HG02884 (cell line): ENCODE measurements around the gene VDR.
"Not testable (repeated sequence)": the region's sequence is repeated elsewhere in the genome, so short reads cannot be mapped to it uniquely, and the experiment has no call there.

ENCODE experiments used
- ATAC-seq: cut with Tn5 transposase; IDR thresholded peaks from one replicate; pipeline ENCODE4 v1.9.1; 2021; ENCODE audit warnings: mild to moderate bottlenecking, moderate library complexity; ENCODE audit not compliant: unreplicated experiment

The VDR gene

DNA sequence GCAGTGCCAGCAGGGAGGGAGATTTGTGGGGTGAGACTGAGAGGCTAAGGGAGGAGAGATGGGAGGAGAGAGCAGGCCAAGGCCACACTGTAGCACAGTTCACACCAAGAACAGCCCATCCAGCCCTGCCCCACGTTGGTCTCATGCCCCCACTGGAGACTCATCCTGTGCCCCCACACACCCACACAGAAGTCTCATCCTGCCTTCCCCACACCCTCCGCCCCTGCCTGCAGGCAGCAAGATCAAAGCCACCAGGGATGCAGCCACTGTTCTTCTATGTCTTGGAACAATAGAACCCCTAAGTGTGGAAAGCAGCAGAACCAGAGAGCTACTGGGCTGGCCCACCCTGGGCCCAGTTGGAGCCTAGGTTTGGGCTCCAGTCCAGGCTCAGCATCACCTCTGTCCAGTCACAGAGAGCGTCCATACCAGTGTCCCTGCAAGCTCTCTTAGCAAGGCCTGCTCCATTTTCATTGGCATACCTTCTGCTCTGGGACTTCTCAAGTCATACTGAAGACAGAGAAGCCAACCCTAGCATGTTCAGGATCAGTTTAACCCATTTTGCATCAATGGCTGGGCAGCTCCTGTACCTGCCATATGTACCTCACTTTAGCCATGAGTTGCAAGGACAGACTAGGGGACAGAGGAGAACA, 53.4 kb downstream of the VDR start:
- no peak for ATAC-seq

GRCh38 chr12:47850153-47851084, 54.4 kb downstream of the VDR start:
- no peak for ATAC-seq

DNA sequence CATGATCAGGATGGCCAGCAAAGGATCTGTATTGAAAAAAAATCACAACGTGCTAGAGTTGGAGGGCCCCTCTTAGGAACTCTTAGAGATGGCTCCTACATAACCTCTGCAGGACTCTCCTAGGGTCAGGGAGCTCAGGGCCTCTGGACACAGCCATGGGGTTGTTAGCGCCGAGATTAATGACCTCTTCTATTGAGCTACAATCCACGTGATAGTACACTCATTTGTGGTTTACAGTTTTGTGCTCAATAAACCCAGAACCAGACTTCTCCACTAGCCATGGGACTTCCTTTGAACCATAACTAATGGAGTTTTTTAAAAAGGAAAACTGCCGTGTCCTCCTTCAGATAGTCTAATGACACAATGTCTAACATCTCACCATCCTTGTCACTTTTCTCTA, 55.5 kb downstream of the VDR start:
- no peak for ATAC-seq

- no peak for ATAC-seq
Measured at GRCh38 chr12:47848853-47849252, 55.9 kb downstream of the VDR start.

DNA sequence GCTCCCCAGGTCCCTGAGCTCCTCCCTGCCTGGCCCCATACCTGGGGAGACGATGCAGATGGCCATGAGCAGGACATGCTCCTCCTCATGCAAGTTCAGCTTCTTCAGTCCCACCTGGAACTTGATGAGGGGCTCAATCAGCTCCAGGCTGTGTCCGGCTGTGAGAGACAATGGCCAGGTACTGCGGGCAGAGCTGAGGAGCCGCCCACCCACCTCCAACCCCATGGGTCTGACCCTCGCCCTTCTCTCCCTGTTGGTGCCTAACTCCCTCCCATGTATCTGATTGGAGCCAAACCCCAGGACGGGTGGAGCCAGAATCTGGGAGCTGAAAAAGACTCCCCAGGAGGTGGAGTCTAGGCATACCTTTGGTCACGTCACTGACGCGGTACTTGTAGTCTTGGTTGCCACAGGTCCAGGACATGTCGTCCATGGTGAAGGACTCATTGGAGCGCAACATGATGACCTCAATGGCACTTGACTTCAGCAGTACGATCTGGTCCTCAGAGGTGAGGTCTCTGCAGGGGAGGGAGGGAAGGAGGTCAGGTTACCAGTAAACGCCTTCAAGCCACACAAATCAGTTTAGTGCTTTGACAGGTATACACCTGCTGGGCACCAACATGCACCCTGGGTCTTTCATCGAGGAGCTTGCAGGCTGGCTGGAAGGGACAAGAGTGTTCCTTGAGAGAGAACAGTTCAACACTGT, 58.3 kb downstream of the VDR start:
- ATAC-seq = no peak

DNA sequence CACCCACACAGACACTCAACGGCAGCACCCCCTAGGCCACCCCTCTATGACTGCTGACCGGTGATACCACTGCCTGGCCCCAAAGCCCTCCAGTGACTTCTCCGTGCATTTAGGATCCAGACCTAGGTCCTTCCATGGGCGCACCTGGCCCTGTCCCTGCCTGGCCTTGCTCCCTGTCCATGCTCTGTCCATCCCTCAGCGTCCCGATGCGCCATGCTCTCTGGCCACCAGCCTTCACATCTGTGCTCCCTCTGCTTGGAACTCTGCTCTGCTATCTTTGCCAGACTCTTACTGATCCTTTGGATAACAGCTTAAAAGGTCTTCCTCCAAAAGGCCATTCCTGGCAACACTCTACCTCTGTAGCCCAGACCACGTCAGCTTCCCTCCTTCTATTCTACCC, 59.7 kb downstream of the VDR start:
- no peak for ATAC-seq

- ATAC-seq = no peak
Measured at GRCh38 chr12:47844264-47845019, 60.4 kb downstream of the VDR start.

DNA sequence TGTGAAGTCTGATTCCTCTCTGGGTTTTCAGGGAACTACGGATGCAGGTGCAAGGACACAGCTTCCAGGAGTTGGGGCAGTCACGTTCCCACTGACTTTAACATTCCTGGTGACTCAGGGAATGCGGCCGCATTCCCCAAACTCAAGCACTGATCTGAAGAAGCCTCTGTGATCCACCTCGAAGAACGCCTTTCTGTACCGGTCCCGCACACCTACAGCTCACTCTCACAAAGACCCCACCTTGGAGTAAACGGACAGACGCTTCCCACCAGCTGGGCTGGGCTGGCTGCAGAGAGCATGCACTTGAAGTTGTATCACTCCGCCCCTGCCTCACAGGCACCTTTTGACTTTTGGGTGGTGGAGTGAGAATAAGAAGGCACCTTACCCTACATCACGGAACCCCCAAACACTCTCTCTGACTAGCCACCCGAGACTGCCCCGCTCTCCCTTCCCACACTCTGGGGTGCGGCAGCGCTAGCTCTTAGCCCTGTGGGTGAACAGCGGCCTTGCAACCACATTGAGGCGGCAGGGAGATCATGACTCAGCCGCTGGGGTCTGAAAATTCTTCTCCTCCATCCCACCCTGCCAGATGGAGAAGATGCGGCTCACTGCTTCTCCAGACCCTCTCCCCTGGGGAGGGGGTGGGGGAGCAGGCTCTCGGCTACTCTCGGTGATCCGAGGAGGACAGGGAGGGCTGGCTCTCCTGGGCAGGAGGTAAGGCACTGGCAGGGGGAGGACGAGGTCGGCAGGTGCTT, 61.4 kb downstream of the VDR start:
- ATAC-seq = no peak

DNA sequence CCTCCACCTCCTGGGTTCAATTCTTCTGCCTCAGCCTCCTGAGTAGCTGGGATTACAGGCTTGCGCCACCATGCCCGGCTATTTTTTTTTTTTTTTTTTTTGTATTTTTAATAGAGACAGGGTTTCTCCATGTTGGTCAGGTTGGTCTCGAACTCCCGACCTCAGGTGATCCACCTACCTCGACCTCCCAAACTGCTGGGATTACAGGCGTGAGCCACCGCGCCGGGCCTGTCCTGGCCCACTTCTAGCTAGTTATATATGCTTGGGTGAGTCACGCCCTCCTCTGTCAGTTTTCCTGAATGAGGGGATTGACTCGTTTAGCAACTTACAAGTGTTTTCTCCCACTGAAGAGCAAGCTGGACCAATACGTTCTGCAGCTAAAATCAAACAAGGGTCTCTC, 62.3 kb downstream of the VDR start:
- ATAC-seq = not testable (repeated sequence)

GRCh38 chr12:47841910-47842309, 62.9 kb downstream of the VDR start:
- ATAC-seq = no peak

GRCh38 chr12:47841501-47841900, 63.3 kb downstream of the VDR start:
- no peak for ATAC-seq

- ATAC-seq = no peak
Measured at GRCh38 chr12:47840571-47840970, 64.2 kb downstream of the VDR start.

- ATAC-seq = no peak
Measured at GRCh38 chr12:47839214-47839876, 65.4 kb downstream of the VDR start.

DNA sequence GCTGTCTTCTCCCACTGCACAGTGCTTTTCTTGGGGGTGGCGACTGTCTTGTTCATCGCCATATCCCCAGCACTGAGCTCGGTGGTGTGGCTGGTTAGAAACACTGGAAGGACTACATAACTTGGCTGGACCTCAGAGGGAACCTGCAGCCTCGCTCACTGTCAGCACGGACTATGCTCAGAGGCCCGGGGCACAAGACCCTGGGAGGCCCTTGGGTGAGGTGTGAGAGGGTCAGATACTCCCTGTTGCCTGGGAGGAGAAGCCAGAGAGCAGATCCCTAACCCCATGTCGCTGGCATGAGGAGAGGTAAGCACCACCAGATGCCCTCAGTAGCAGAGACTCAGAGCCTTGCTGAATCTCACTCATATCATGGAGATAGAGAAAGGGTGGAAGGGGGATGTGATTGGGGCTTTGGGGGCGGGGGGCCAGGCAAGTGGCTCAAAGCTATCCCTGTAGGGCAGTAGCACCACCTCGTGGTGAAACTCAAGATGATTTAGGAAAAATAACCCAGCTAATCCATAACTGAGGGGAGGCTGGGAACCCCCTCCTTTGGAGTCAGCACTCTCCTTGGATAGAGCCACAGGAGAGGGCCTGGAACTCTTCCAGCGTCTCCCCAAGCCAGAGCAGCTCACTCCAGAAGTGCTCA, 66.4 kb downstream of the VDR start:
- no peak for ATAC-seq

DNA sequence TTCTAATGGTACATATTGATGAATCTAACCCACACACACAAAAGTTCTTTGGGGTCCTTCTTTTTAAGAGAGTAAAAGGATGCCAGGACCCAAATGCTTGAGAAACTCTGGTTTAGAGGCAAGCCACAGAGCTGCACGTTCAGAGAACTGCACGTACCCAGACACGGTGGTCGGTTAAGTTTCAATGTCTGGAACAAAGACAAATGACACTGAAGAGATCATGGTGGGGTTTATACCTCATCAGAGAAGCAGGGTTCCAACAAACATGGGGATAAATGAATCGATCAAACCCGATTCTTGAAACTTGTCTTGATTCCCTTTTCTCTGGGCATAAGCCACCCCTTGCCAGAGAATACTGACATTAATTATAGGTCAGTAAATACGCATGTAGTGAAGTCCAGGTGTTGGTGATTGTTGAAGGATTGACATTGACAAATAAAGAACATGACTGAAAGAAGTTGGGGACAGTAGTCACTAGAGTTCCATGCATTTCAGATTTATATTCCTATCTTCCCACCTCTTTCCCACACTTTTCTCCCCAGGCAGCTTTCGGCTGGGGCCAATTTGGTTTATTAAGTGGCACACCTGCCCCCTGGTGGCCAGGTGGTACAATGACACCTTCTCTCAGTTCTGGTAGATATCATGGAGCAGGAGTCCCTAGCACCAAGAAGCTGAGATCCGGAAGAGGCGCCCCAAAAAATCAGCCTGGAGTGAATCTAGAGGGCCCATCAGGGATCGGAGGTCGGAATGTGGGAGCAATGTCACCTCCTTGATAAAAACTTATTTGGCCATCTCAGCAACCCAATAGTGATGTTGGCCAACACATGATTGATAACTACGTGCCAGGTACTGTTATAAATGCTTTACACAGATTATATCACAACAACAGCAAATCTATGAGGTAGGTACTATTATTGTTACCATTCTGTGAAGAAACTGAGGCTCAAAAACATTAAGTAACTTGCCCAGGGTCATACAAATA, 67.3 kb downstream of the VDR start:
- no peak for ATAC-seq

DNA sequence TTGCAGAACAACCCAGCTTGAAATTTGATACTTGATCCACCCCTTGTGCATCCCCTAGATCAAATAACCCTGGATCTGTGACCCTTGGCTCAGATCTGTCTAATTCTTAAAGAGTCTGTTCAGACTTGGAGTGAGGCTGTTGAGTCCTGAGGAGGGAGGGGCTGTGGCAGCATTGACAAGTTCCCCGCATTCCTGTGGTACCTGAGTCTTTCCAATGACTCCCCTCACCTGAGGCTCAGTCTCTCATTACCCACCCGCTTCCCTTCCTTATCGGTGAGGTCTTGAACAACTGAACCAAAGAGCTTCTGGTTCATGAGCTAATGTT, 69.0 kb downstream of the VDR start:
- ATAC-seq = no peak

DNA sequence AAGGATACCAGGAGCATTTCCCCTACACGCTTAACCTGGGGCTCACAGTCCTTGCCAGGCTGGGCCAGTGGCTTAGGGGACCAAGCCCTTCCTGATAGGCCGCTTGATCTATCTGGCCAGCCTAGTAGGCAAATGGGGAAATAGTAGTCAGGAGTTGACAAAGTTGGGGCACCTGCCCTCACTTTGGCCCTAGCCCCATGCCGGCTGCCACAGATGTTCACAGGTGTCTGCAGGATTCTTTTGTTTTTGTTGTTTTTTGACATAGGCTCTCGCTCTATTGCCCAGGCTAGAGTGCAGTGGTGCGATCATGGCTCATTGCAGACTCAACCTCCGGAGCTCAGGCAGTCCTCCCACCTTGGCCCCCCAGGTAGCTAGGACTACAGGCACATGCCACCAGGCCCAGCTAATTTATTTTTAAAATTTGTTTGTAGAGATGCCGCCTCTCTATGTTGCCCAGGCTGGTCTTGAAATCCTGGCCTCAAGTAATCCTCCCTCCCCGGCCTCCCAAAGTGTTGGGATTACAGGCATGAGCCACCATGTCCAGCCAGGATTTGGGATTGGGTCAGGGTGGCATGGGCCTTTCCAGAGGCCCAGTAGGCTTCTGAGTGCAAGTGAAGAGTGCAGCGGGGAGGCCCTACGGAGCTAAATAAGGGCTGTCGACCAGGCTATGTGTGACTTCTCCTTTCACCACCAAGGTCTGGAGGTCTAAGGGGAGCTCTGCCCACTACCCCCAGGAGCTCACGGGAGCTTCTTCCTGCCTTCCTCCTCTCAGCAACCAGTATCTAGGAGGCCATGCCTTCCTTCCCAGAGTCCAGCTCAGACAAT, 69.6 kb downstream of the VDR start:
- no peak for ATAC-seq
